Osteoblast (primary cell): ENCODE data around the gene SLC16A2. TPM values are rescaled to one million over a fixed set of nuclear protein-coding genes. Genes with fewer than 3 reads are reported as not detected.

Experiments used
- DNase-seq: peaks from one replicate; pipeline ENCODE4 v3.0.0; 2011; ENCODE audit warnings: low spot score, mixed read lengths; ENCODE audit not compliant: insufficient read length; ENCODE audit errors: missing footprints
- H2AFZ ChIP-seq: 2 replicates; pipeline ENCODE4 v1.6.0; 2011; ENCODE audit warnings: mild to moderate bottlenecking, low read length
- H3K27ac ChIP-seq: 2 replicates; pipeline ENCODE4 v1.5.1; 2011; ENCODE audit warnings: mild to moderate bottlenecking, low read depth, low read length, moderate library complexity
- H3K27me3 ChIP-seq: 2 replicates; pipeline ENCODE4 v1.6.0; 2012; ENCODE audit warnings: mild to moderate bottlenecking, control low read depth, inconsistent platforms, low read length, moderate library complexity; ENCODE audit not compliant: insufficient read depth
- H3K36me3 ChIP-seq: 2 replicates; pipeline ENCODE4 v1.5.1; 2011; ENCODE audit warnings: mild to moderate bottlenecking, low read length, control low read depth, moderate library complexity; ENCODE audit not compliant: insufficient read depth
- H3K4me1 ChIP-seq: 2 replicates; pipeline ENCODE4 v1.5.1; 2011; ENCODE audit warnings: mild to moderate bottlenecking, low read length, control low read depth, moderate library complexity; ENCODE audit not compliant: insufficient read depth
- H3K4me2 ChIP-seq: 2 replicates; pipeline ENCODE4 v1.6.0; 2011; ENCODE audit warnings: mild to moderate bottlenecking, low read length; ENCODE audit not compliant: insufficient read depth
- H3K4me3 ChIP-seq: fragments of 200-600 bp; sonication (generic); 3 replicates; pipeline ENCODE4 v1.5.1; 2012; ENCODE audit warnings: mild to moderate bottlenecking, low read length, inconsistent platforms; ENCODE audit not compliant: insufficient read depth
- H3K79me2 ChIP-seq: 2 replicates; pipeline ENCODE4 v1.6.0; 2012; ENCODE audit warnings: mild to moderate bottlenecking, low read length, control low read depth, inconsistent platforms; ENCODE audit not compliant: insufficient read depth
- H3K9me3 ChIP-seq: 2 replicates; pipeline ENCODE4 v1.5.1; 2011; ENCODE audit warnings: low read depth, low read length, control low read depth
- H4K20me1 ChIP-seq: 2 replicates; pipeline ENCODE4 v1.6.0; 2012; ENCODE audit warnings: mild to moderate bottlenecking, low read length, control low read depth; ENCODE audit not compliant: insufficient read depth
- CTCF ChIP-seq: IDR thresholded peaks from 2 replicates; pipeline ENCODE4 v1.5.1; 2011; ENCODE audit warnings: mild to moderate bottlenecking, low read depth, low read length, moderate library complexity; ENCODE audit errors: extremely low read depth
- total RNA-seq: library from RNA; depleted of rRNA; stranded (reverse); fragments of >200 nt; gene quantifications from 2 replicates; pipeline ENCODE4 v1.2.3, GENCODE V29; 2012

SLC16A2 gene
- total RNA-seq, 1 donor, result 11.6 TPM

- Histone ChIP-seq H3K27me3 (no peaks in the 10 kb centered on the region), H3K4me1 (no peaks in the 10 kb centered on the region), H2AFZ (no peak overlapping the region), H3K9me3 (no peaks in the 10 kb centered on the region), H4K20me1 (peaks cover 11% of the 10 kb centered on the region), H3K36me3 (no peaks in the 10 kb centered on the region), H3K4me3 (no peak overlapping the region), H3K79me2 (no peaks in the 10 kb centered on the region), H3K27ac (no peak overlapping the region), H3K4me2 (no peak overlapping the region)
- no peak for DNase-seq
- no peak for TF ChIP-seq CTCF
Observed at GRCh38 chrX:74500555-74500954, 79.3 kb downstream of the SLC16A2 start.

GRCh38 chrX:74505437-74505836, 84.1 kb downstream of the SLC16A2 start:
- Histone ChIP-seq H4K20me1 (peaks cover 6% of the 10 kb centered on the region), H3K9me3 (no peaks in the 10 kb centered on the region), H2AFZ (no peak overlapping the region), H3K4me1 (no peaks in the 10 kb centered on the region), H3K36me3 (no peaks in the 10 kb centered on the region), H3K4me2 (no peak overlapping the region), H3K79me2 (no peaks in the 10 kb centered on the region), H3K27me3 (no peaks in the 10 kb centered on the region), H3K27ac (no peak overlapping the region), H3K4me3 (no peak overlapping the region)
- TF ChIP-seq CTCF, result no peak
- no peak for DNase-seq

GRCh38 chrX:74506317-74507115, 85.2 kb downstream of the SLC16A2 start:
- H3K4me3 ChIP-seq, result no peak overlapping the region
- no peaks in the 10 kb centered on the region for H3K9me3 ChIP-seq
- H3K27ac ChIP-seq, result no peak overlapping the region
- no peak overlapping the region for H3K4me2 ChIP-seq
- H2AFZ ChIP-seq, result no peak overlapping the region
- no peak for TF ChIP-seq CTCF
- no peaks in the 10 kb centered on the region for H3K79me2 ChIP-seq
- no peaks in the 10 kb centered on the region for H3K4me1 ChIP-seq
- no peaks in the 10 kb centered on the region for H3K36me3 ChIP-seq
- H4K20me1 ChIP-seq, result peaks cover 6% of the 10 kb centered on the region
- no peaks in the 10 kb centered on the region for H3K27me3 ChIP-seq
- DNase-seq, result no peak

- no peak overlapping the region for H3K4me2 ChIP-seq
- H3K4me3 ChIP-seq, result no peak overlapping the region
- peaks cover 6% of the 10 kb centered on the region for H4K20me1 ChIP-seq
- TF ChIP-seq CTCF, result no peak
- no peaks in the 10 kb centered on the region for H3K27me3 ChIP-seq
- H3K36me3 ChIP-seq, result no peaks in the 10 kb centered on the region
- H3K79me2 ChIP-seq, result no peaks in the 10 kb centered on the region
- no peak overlapping the region for H3K27ac ChIP-seq
- H3K4me1 ChIP-seq, result no peaks in the 10 kb centered on the region
- no peaks in the 10 kb centered on the region for H3K9me3 ChIP-seq
- no peak overlapping the region for H2AFZ ChIP-seq
- no peak for DNase-seq
Observed at GRCh38 chrX:74507191-74507590, 85.9 kb downstream of the SLC16A2 start.
